ENCODE data around the gene C11orf21.

Gene C11orf21

GRCh38 chr11:2259466-2259830, 42.3 kb downstream of the C11orf21 start:
- no peak for DNase-seq (ENCODE audit: low spot score)

GRCh38 chr11:2258501-2259465, 42.9 kb downstream of the C11orf21 start:
- no peak for DNase-seq (ENCODE audit: low spot score)

GRCh38 chr11:2256951-2257700, 44.6 kb downstream of the C11orf21 start:
- DNase-seq (ENCODE audit: low spot score), result no peak

GRCh38 chr11:2256293-2256913, 45.3 kb downstream of the C11orf21 start:
- DNase-seq (ENCODE audit: low spot score), result no peak

GRCh38 chr11:2252018-2252417, 49.7 kb downstream of the C11orf21 start:
- DNase-seq (ENCODE audit: low spot score), result no peak

DNA sequence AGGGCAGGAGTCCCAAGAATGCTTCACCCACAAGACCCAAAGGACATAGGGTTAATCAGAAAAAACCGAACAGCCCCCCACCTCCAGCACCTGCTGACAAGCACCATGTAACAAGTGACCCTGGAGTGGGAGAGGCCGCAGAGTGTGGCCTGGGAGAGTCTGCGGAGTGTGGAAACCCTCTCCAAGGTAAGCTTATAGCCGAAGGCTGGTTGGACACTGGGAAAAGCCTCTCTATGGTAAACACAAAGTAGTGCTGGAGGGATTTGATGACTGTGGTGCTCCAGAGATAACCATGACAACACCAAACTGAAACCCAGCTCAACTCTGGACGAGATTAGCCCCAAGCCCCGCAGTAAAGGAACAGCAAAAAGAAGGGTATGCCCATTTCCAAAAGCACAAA, 50.6 kb downstream of the C11orf21 start:
- DNase-seq (ENCODE audit: low spot score), result no peak

GRCh38 chr11:2250485-2250884, 51.2 kb downstream of the C11orf21 start:
- DNase-seq (ENCODE audit: low spot score), result no peak

DNA sequence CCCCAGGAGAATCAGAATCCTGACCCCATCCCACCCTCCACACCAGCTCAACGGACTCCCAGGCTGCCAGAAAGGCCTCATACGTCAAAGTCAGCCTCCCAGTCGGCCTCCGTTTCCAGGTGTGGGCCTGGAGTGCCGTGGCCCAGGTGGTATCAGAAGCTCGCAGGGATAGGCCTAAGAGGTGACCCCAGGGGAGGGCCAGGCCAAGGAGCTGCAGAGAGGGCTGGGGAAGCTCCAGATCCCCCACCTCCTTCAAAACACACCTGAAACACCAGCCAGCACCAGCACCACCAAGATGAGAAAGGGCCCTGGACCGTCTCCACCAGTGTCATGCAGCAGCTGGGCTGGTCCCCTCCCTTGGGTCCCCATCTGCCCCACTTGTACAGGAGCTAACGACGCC, 51.7 kb downstream of the C11orf21 start:
- DNase-seq (ENCODE audit: low spot score), result no peak

GRCh38 chr11:2249189-2249916, 52.4 kb downstream of the C11orf21 start:
- DNase-seq (ENCODE audit: low spot score), result no peak

DNA sequence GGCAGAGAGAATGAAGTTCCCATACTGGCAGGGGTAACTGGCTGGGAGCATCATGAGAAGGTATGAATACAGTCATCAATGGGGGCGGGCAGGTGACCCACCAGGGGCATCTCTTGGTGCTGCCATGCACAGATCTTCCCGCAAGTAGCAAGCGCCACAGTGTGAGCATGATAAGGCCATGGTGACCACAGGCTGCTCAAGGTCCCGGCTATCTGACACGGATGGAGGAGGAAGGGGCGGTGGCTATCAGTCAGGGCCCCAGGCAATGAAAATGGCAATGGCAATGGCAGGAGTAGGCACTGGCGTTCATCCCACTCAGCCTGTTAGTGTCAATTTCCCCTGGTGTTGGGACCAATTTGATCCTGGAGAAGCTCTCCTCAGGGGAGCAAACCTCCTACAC, 53.0 kb downstream of the C11orf21 start:
- no peak for DNase-seq (ENCODE audit: low spot score)

DNA sequence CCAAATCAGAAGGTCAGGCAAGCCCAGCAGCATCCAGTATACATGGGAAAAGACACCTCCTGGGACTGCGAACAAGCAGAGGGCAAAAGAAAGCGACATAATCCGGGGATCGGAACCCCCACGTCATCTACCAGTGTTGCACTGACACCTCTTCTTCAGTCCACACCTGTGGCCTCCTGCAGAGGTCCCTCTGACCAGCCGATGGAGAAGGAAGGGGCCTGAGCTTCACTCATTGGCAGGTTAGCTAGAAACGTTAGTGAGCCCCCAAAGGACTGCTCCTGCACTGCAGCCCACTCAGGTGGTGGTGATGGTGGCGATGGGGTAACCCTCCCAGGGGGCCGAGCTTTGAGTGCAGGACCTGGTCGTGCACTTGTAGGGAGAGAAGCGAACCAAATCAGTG, 53.5 kb downstream of the C11orf21 start:
- no peak for DNase-seq (ENCODE audit: low spot score)

DNA sequence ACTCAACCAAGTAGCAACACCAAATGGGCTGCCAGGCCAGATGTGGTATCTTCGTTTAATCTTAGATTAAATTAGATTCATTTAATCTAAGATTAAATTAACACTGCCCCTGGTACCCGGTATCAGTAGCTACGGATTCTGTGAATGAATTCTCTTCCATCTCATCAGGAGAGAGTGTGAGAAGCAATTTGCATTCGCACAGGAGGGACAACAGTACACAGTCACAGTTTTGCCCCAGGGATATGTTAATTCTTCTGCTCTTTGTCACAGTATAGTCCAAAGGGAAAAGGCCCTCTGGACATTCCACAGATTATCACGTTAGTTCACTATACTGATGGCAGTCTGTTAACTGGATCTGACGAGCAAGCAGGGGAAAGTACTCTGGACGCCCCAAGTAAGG, 54.2 kb downstream of the C11orf21 start:
- DNase-seq (ENCODE audit: low spot score), result no peak
